PC-3 (cell line): ENCODE data around the gene SLC25A36. TPM values are rescaled to one million over a fixed set of nuclear protein-coding genes. Genes with fewer than 3 reads are reported as not detected.

Experiments used
- ATAC-seq: fragments of 200-7000 bp; cut with Tn5 transposase; 2 replicates; pipeline ENCODE4 v1.9.1; 2020; ENCODE audit warnings: mild to moderate bottlenecking, moderate library complexity
- Bru-seq: library from RNA; stranded (reverse); fragments of 400-500 nt; gene quantifications from one replicate; lab custom pipeline; 2021; lab: Mats Ljungman, UMichigan
- BruChase-seq, 2 experiments: library from RNA; stranded (reverse); fragments of 400-500 nt; gene quantifications; one replicate each; lab custom pipeline; 2021; lab: Mats Ljungman, UMichigan
- BruUV-seq: library from RNA; stranded (reverse); fragments of 400-500 nt; replicated peaks from 2 replicates; lab custom pipeline; 2021; lab: Mats Ljungman, UMichigan
- CTCF ChIA-PET: fragments of 300-600 bp; sonication (Branson Sonifier 250); formaldehyde crosslinking; loops from one replicate; lab custom pipeline; 2022; ENCODE audit warnings: antibody characterized with exemption; lab: Charles Lee
- POLR2A ChIA-PET: fragments of 300-600 bp; sonication (Branson Sonifier 250); formaldehyde crosslinking; loops from one replicate; lab custom pipeline; 2022; ENCODE audit warnings: antibody characterized with exemption; ENCODE audit not compliant: unreplicated experiment; lab: Charles Lee
- DNase-seq: peaks from one replicate; pipeline ENCODE4 v3.0.0-alpha.2; 2015
- H2AFZ ChIP-seq: fragments of 300-600 bp; sonication (generic); 2 replicates; pipeline ENCODE4 v1.6.0; 2016; ENCODE audit warnings: antibody characterized with exemption, low read length
- H3F3A ChIP-seq: fragments of 300-600 bp; sonication (generic); one replicate; pipeline ENCODE4 v1.6.0; 2017; ENCODE audit warnings: antibody characterized with exemption, low read length, control low read depth, mild to moderate bottlenecking; ENCODE audit not compliant: unreplicated experiment
- H3K27ac ChIP-seq: fragments of 300-600 bp; sonication (generic); 2 replicates; pipeline ENCODE4 v1.5.1; 2016; ENCODE audit warnings: mild to moderate bottlenecking, low read length
- H3K27me3 ChIP-seq: fragments of 300-600 bp; sonication (generic); 2 replicates; pipeline ENCODE4 v1.6.1; 2016; ENCODE audit warnings: low read length, mixed read lengths
- H3K36me3 ChIP-seq: fragments of 300-600 bp; sonication (generic); 2 replicates; pipeline ENCODE4 v1.6.1; 2016; ENCODE audit warnings: low read depth, mixed run types, low read length, mixed read lengths
- H3K4me1 ChIP-seq: fragments of 300-600 bp; sonication (generic); 2 replicates; pipeline ENCODE4 v1.5.1; 2016; ENCODE audit warnings: low read length; ENCODE audit not compliant: insufficient read depth
- H3K4me2 ChIP-seq: fragments of 300-600 bp; sonication (generic); 2 replicates; pipeline ENCODE4 v1.6.0; 2016; ENCODE audit warnings: low read length
- H3K4me3 ChIP-seq: fragments of 300-600 bp; sonication (generic); 2 replicates; pipeline ENCODE4 v1.5.1; 2016; ENCODE audit warnings: mild to moderate bottlenecking, low read length, mixed read lengths
- H3K79me2 ChIP-seq: fragments of 300-600 bp; sonication (generic); 2 replicates; pipeline ENCODE4 v1.6.1; 2017; ENCODE audit warnings: low read length, mixed read lengths
- H3K9ac ChIP-seq: fragments of 300-600 bp; sonication (generic); 2 replicates; pipeline ENCODE4 v1.6.0; 2016; ENCODE audit warnings: mild to moderate bottlenecking, low read length
- H3K9me2 ChIP-seq: fragments of 300-600 bp; sonication (generic); replicated peaks from 2 replicates; pipeline ENCODE4 v1.6.1; 2016; ENCODE audit warnings: mixed run types, low read length, mixed read lengths
- H3K9me3 ChIP-seq: fragments of 300-600 bp; sonication (generic); 2 replicates; pipeline ENCODE4 v1.6.1; 2016; ENCODE audit warnings: low read length, mixed read lengths
- H4K20me1 ChIP-seq: fragments of 300-600 bp; sonication (generic); 2 replicates; pipeline ENCODE4 v1.6.1; 2016; ENCODE audit warnings: low read length, mixed read lengths
- CTCF ChIP-seq: fragments of 300-600 bp; sonication (generic); conservative IDR thresholded peaks from 2 replicates; pipeline ENCODE4 v1.5.1; 2017; ENCODE audit warnings: antibody characterized with exemption, low read depth, mild to moderate bottlenecking, low read length
- EZH2 ChIP-seq: fragments of 300-600 bp; sonication (generic); IDR thresholded peaks from one replicate; pipeline ENCODE4 v1.6.1; 2017; ENCODE audit warnings: antibody characterized with exemption, mild to moderate bottlenecking, low read length; ENCODE audit not compliant: unreplicated experiment
- EZH2phosphoT487 ChIP-seq: fragments of 300-600 bp; sonication (generic); IDR thresholded peaks from 2 replicates; pipeline ENCODE4 v1.6.1; 2018; ENCODE audit warnings: mild to moderate bottlenecking, antibody characterized with exemption, low read length, borderline replicate concordance
- intact Hi-C: fragments of 100-400 bp; cut with micrococcal nuclease; formaldehyde crosslinking; loops from 2 replicates; pipeline ENCODE4 v1.9.0; 2023
- long read RNA-seq: library from polyadenylated mRNA; unstranded; transcript quantifications from one replicate; pipeline ENCODE4 v2.0.0, GENCODE V29; 2021; ENCODE audit not compliant: unreplicated experiment
- total RNA-seq: library from RNA; depleted of rRNA; stranded (reverse); fragments of >200 nt; gene quantifications from 2 replicates; pipeline ENCODE4 v1.2.3, GENCODE V29; 2014; rRNA removed

The SLC25A36 gene
- total RNA-seq (41.7 and 57.3 TPM in 2 replicates), Bru-seq, nascent RNA (percentile 91 among the genes with signal in this experiment), BruChase-seq, experiment 1, labeled RNA remaining after a 6-hour chase (percentile 88 among the genes with signal in this experiment), BruChase-seq, experiment 2, labeled RNA remaining after a 2-hour chase (percentile 92 among the genes with signal in this experiment)
- long read RNA-seq, transcript SLC25A36-205 (8 exons, 1,163 nt) = minor isoform, 8 of 173 reads
- long read RNA-seq, transcript SLC25A36-208 (4 exons, 3,537 nt) = minor isoform, 11 of 173 reads
- long read RNA-seq, transcript SLC25A36-201 (7 exons, 1,301 nt) = major isoform, 52 of 173 reads
- long read RNA-seq, partial matches to known transcripts = 7 of 173 reads
- long read RNA-seq, other reads (novel, unspliced or antisense) = 92 of 173 reads

- H3K9ac ChIP-seq = peak within 1 kb of the TSS; percentile 92
- ChIA-PET POLR2A (interaction anchor here (0.5 to 0.9 kb wide), 2 partner anchors 15 to 1485 kb away, joined by 3 to 8 read pairs; no protein-coding TSS in a partner anchor), CTCF (no interaction called here)
- TF ChIP-seq EZH2 (no peak), CTCF (no peak), EZH2phosphoT487 (no peak)
- no peaks in the 10 kb centered on the region for H3K9me3 ChIP-seq
- peak; percentile 96 for DNase-seq
- no peaks in the 10 kb centered on the region for H3K27me3 ChIP-seq
- intact Hi-C loops = loop anchor here (2.0 kb wide), 2 partner anchors 15 to 31 kb away; no protein-coding TSS in a partner anchor
- peaks cover 13% of the 10 kb centered on the region; the same call in 1 of the 2 replicates for H3K4me1 ChIP-seq
- peak within 1 kb of the TSS; percentile 94 for H2AFZ ChIP-seq
- peak within 1 kb of the TSS; percentile 49; the same call in 1 of the 2 replicates for H3K27ac ChIP-seq
- peaks cover 31% of the 10 kb centered on the region for H4K20me1 ChIP-seq
- H3K4me2 ChIP-seq = peak within 1 kb of the TSS; percentile 95
- ATAC-seq = peak; percentile 93
- H3K4me3 ChIP-seq = peak within 1 kb of the TSS; percentile 92
- no peaks in the 10 kb centered on the region for H3K9me2 ChIP-seq
- no peaks in the 10 kb centered on the region for H3F3A ChIP-seq
- no peaks in the 10 kb centered on the region for H3K36me3 ChIP-seq
- peaks cover 46% of the 10 kb centered on the region for H3K79me2 ChIP-seq
- no TSS peak for BruUV-seq
Observed at GRCh38 chr3:140941434-140942220, at the start of gene SLC25A36. SLC25A36 (plus strand) TSS chr3:140941836; CDS start chr3:140942055, 219 bp downstream.

GRCh38 chr3:140896997-140897396, 44.6 kb upstream of the SLC25A36 start:
- ATAC-seq (no peak), DNase-seq (no peak)
- H3K9me2 ChIP-seq = no peaks in the 10 kb centered on the region
- H3K27me3 ChIP-seq = 0 out of 2 replicates have a peak, but pooled peaks cover 3% of the 10 kb centered on the region
- TF ChIP-seq CTCF (no peak), EZH2 (no peak), EZH2phosphoT487 (no peak)
- BruUV-seq = no TSS peak
- H3F3A ChIP-seq = no peaks in the 10 kb centered on the region
- intact Hi-C loops = no loop called here
- H3K79me2 ChIP-seq = no peaks in the 10 kb centered on the region
- H3K36me3 ChIP-seq = no peaks in the 10 kb centered on the region
- H3K4me2 ChIP-seq = no peak overlapping the region
- ChIA-PET CTCF (no interaction called here), POLR2A (no interaction called here)
- no peak overlapping the region for H3K4me3 ChIP-seq
- H4K20me1 ChIP-seq = no peaks in the 10 kb centered on the region
- no peak overlapping the region for H2AFZ ChIP-seq
- no peaks in the 10 kb centered on the region for H3K9me3 ChIP-seq
- H3K4me1 ChIP-seq = no peaks in the 10 kb centered on the region
- H3K27ac ChIP-seq = no peak overlapping the region
- H3K9ac ChIP-seq = no peak overlapping the region
